T-helper 17 cell (primary cell): ENCODE results near the gene PFKFB1. TPM values are rescaled to one million over a fixed set of nuclear protein-coding genes. Genes with fewer than 3 reads are reported as not detected.

Source experiments
- total RNA-seq, 4 donors: library from RNA in 2 of 4; stranded (reverse) in 2 of 4; gene quantifications; one replicate each; pipeline ENCODE4 v1.2.3 and lab custom pipeline; 2022 to 2026

The PFKFB1 gene
- total RNA-seq, 2 donors from 2014 or later: 0.27 to 0.42 TPM

Other genes with a start within 250 kb of the PFKFB1 start
- not detected for gene ITIH6, start 195.9 kb downstream of the PFKFB1 start, total RNA-seq
- gene MAGED2, start 186.4 kb downstream of the PFKFB1 start, total RNA-seq: 10 to 100 TPM; 49.3 to 66.6 TPM
- gene TRO, start 73.4 kb downstream of the PFKFB1 start, total RNA-seq: 1 to 10 TPM in 1 of 2 donors, under 1 TPM in 1; 0.39 to 1.4 TPM
- 1 to 10 TPM; 5.9 to 9.6 TPM for gene APEX2, start 6.2 kb upstream of the PFKFB1 start, total RNA-seq
- gene ALAS2, start 36.8 kb upstream of the PFKFB1 start, total RNA-seq: not detected
- not detected for gene PAGE2B, start 80.8 kb upstream of the PFKFB1 start, total RNA-seq
- gene PAGE2, start 94.8 kb upstream of the PFKFB1 start, total RNA-seq: not detected
- gene PAGE5, start 226.2 kb upstream of the PFKFB1 start, total RNA-seq: under 1 TPM; 0.60 to 0.94 TPM